ENCODE data around the gene GRIN2A. TPM values are rescaled to one million over a fixed set of nuclear protein-coding genes. Genes with fewer than 3 reads are reported as not detected.

The GRIN2A gene
- polyA plus RNA-seq, 1 donor (not counting 4 experiments of a cell fraction or from before 2014, with no cell fraction given), result 0.01 TPM

GRCh38 chr16:10093576-10093975, 88.7 kb downstream of the GRIN2A start:
- FAIRE-seq (no peak), DNase-seq (ENCODE audit: low read depth, low spot score) (no peak)
- Histone ChIP-seq H3K79me2 (ENCODE audit: control insufficient read depth, insufficient read depth, low read length) (no peaks in the 10 kb centered on the region), H4K20me1 (ENCODE audit: control insufficient read depth, extremely low read depth, insufficient read depth, low read length) (no peaks in the 10 kb centered on the region), H3K4me2 (ENCODE audit: control insufficient read depth, extremely low read depth, insufficient read depth, low read depth, low read length) (no peak overlapping the region), H3K4me3 (ENCODE audit: control insufficient read depth in 2 of 3, extremely low read depth in 1 of 3, insufficient read depth in 2 of 3, low read depth in 1 of 3, low read length in 3 of 3) (no peak overlapping the region), H3K9ac (ENCODE audit: control insufficient read depth, extremely low read depth, insufficient read depth, low read length) (no peak overlapping the region), H3K36me3 (ENCODE audit: control insufficient read depth in 2 of 2, extremely low read depth in 1 of 2, insufficient read depth in 2 of 2, low read length in 2 of 2) (no peaks in the 10 kb centered on the region), H3K27ac (ENCODE audit: control insufficient read depth, insufficient read depth, low read length) (no peak overlapping the region), H2AFZ (ENCODE audit: control insufficient read depth, low read length) (no peak overlapping the region), H3K4me1 (ENCODE audit: control insufficient read depth, extremely low read depth, insufficient read depth, low read length) (no peaks in the 10 kb centered on the region), H3K9me3 (ENCODE audit: control insufficient read depth, low read depth, low read length) (peaks cover 2% of the 10 kb centered on the region), H3K9me1 (ENCODE audit: control insufficient read depth, extremely low read depth, insufficient read depth, low read length) (no peaks in the 10 kb centered on the region), H3K27me3 (ENCODE audit: control insufficient read depth, extremely low read depth, insufficient read depth, low read length) (no peaks in the 10 kb centered on the region)
- no peak for TF ChIP-seq CTCF (optimal IDR thresholded peaks at IDR 0.05 in 1 of 3, IDR thresholded peaks at IDR 0.05 in 1 of 3, conservative IDR thresholded peaks at IDR 0.05 in 1 of 3; ENCODE audit: extremely low read depth in 1 of 3, insufficient read depth in 2 of 3, low read length in 3 of 3)
- no peak for TF ChIP-seq EZH2 (IDR thresholded peaks at IDR 0.05; ENCODE audit: low read length)
- dilution Hi-C loops (cut with MboI; ENCODE audit: extremely low pct_ligation_motif_present, low sequenced_read_pairs), result no loop called here

DNA sequence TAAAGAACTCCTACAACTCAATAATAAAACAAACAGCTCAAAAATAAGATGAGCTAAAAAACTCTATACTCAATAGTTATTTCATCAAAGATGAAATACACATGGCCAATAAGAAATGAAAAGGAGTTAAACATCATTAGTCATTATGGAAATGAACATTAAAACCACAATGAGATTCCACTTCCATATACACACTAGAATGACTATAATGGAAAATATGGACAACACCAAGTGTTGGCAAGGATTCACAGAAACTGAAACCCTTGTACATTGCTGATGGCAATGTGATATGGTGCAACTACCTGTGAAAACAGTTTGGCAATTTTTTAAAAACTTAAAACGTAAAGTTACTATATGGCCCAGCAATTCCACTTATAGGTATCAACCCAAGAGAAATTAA, 91.4 kb downstream of the GRIN2A start:
- dilution Hi-C loops (cut with MboI; ENCODE audit: extremely low pct_ligation_motif_present, low sequenced_read_pairs), result no loop called here
- H3K9me1 ChIP-seq (ENCODE audit: control insufficient read depth, extremely low read depth, insufficient read depth, low read length), result no peaks in the 10 kb centered on the region

More for the DNA sequence above, 91.4 kb downstream of the GRIN2A start:
- Histone ChIP-seq H3K4me2 (ENCODE audit: control insufficient read depth, extremely low read depth, insufficient read depth, low read depth, low read length) (no peak overlapping the region), H3K36me3 (ENCODE audit: control insufficient read depth in 2 of 2, extremely low read depth in 1 of 2, insufficient read depth in 2 of 2, low read length in 2 of 2) (no peaks in the 10 kb centered on the region), H3K4me3 (ENCODE audit: control insufficient read depth in 2 of 3, extremely low read depth in 1 of 3, insufficient read depth in 2 of 3, low read depth in 1 of 3, low read length in 3 of 3) (no peak overlapping the region), H3K79me2 (ENCODE audit: control insufficient read depth, insufficient read depth, low read length) (no peaks in the 10 kb centered on the region), H4K20me1 (ENCODE audit: control insufficient read depth, extremely low read depth, insufficient read depth, low read length) (no peaks in the 10 kb centered on the region), H3K4me1 (ENCODE audit: control insufficient read depth, extremely low read depth, insufficient read depth, low read length) (no peaks in the 10 kb centered on the region), H2AFZ (ENCODE audit: control insufficient read depth, low read length) (no peak overlapping the region), H3K9ac (ENCODE audit: control insufficient read depth, extremely low read depth, insufficient read depth, low read length) (no peak overlapping the region), H3K27ac (ENCODE audit: control insufficient read depth, insufficient read depth, low read length) (no peak overlapping the region), H3K27me3 (ENCODE audit: control insufficient read depth, extremely low read depth, insufficient read depth, low read length) (no peaks in the 10 kb centered on the region), H3K9me3 (ENCODE audit: control insufficient read depth, low read depth, low read length) (peaks cover 2% of the 10 kb centered on the region)
- peak; percentile 66 for FAIRE-seq
- DNase-seq (ENCODE audit: low read depth, low spot score), result no peak
- TF ChIP-seq CTCF (optimal IDR thresholded peaks at IDR 0.05 in 1 of 3, IDR thresholded peaks at IDR 0.05 in 1 of 3, conservative IDR thresholded peaks at IDR 0.05 in 1 of 3; ENCODE audit: extremely low read depth in 1 of 3, insufficient read depth in 2 of 3, low read length in 3 of 3), result no peak
- no peak for TF ChIP-seq EZH2 (IDR thresholded peaks at IDR 0.05; ENCODE audit: low read length)

Data from keratinocyte (primary cell).